K562 (cell line): ENCODE data around the gene CBLIF. TPM values are rescaled to one million over a fixed set of nuclear protein-coding genes. Genes with fewer than 3 reads are reported as not detected.

ENCODE experiments used
- ATAC-seq: fragments of 200-7000 bp; cut with Tn5 transposase; 3 replicates; pipeline ENCODE4 v1.9.1; 2020; ENCODE audit warnings: moderate library complexity
- BruUV-seq: library from RNA; stranded (reverse); fragments of 400-500 nt; replicated peaks from 2 replicates; lab custom pipeline; 2021; lab: Mats Ljungman, UMichigan
- CTCF ChIA-PET: fragments of 300-600 bp; formaldehyde crosslinking; extraction: SDS; loops from one replicate; lab custom pipeline; 2021; ENCODE audit warnings: low intra/inter-chr PET ratio; lab: Yijun Ruan, JAX
- POLR2A ChIA-PET: fragments of 300-600, 350-650 bp; sonication (Branson Sonifier 250); formaldehyde crosslinking; extraction: SDS; loops from one replicate; lab custom pipeline; 2021; ENCODE audit warnings: antibody characterized with exemption, inconsistent platforms; lab: Yijun Ruan, JAX
- DNase-seq, 4 experiments: peaks; one replicate each; pipeline versions ENCODE4 v3.0.0 to v3.0.0-alpha.2; 2011 to 2018; ENCODE audit warnings: low spot score in 3 of 4, mixed read lengths in 3 of 4; ENCODE audit errors: extremely low read depth in 1 of 4
- FAIRE-seq: peaks from 2 replicates; lab custom pipeline; 2011; peaks lifted over from hg19 to GRCh38; lab: Jason Lieb, UNC
- H2AFZ ChIP-seq: 2 replicates; pipeline ENCODE4 v1.6.0; 2011; ENCODE audit warnings: low read depth, low read length, control low read depth, inconsistent platforms
- H3K27ac ChIP-seq: fragments of 200-600 bp; 3 replicates; pipeline ENCODE4 v1.8.0; 2011; ENCODE audit warnings: low read depth, mild to moderate bottlenecking, control low read depth, inconsistent platforms, low read length, moderate library complexity, mixed read lengths; ENCODE audit errors: extremely low read depth
- H3K27me3 ChIP-seq, 2 experiments: fragments of 300-600 bp in 1 of 2; 2 replicates in 1 of 2; 3 replicates in 1 of 2; pipeline versions ENCODE4 v1.6.0 to v1.8.0; 2011; ENCODE audit warnings: inconsistent platforms in 2 of 2, low read length in 2 of 2, mild to moderate bottlenecking in 1 of 2, mixed read lengths in 1 of 2, moderate library complexity in 1 of 2; ENCODE audit not compliant: control insufficient read depth in 2 of 2, insufficient read depth in 2 of 2
- H3K36me3 ChIP-seq: fragments of 300-600 bp; 3 replicates; pipeline ENCODE4 v1.8.0; 2011; ENCODE audit warnings: mild to moderate bottlenecking, low read length, inconsistent platforms; ENCODE audit not compliant: control insufficient read depth, insufficient read depth
- H3K4me1 ChIP-seq, 2 experiments: fragments of 200-600 bp in 1 of 2; replicated peaks in 1 of 2; 2 replicates in 1 of 2; 3 replicates in 1 of 2; pipeline versions ENCODE4 v1.5.1 to v1.8.0; 2011; ENCODE audit warnings: inconsistent platforms in 2 of 2, low read length in 2 of 2, mild to moderate bottlenecking in 1 of 2, mixed read lengths in 1 of 2, moderate library complexity in 1 of 2; ENCODE audit not compliant: control insufficient read depth in 2 of 2, insufficient read depth in 2 of 2
- H3K4me2 ChIP-seq: 2 replicates; pipeline ENCODE4 v1.6.1; 2011; ENCODE audit warnings: low read length, control low read depth, inconsistent platforms, mixed read lengths; ENCODE audit not compliant: insufficient read depth
- H3K4me3 ChIP-seq: fragments of 200-600 bp; sonication (generic), shearing (Covaris generic); 2 replicates; pipeline ENCODE4 v1.5.1; 2016; ENCODE audit warnings: control low read depth, inconsistent platforms
- H3K79me2 ChIP-seq: fragments of 200-600 bp; 3 replicates; pipeline ENCODE4 v1.8.0; 2011; ENCODE audit warnings: low read length, inconsistent platforms; ENCODE audit not compliant: control insufficient read depth, insufficient read depth
- H3K9ac ChIP-seq, 2 experiments: 2 replicates each; pipeline versions ENCODE4 v1.6.0 to v1.6.1; 2011; ENCODE audit warnings: low read depth in 2 of 2, low read length in 2 of 2, control low read depth in 1 of 2, inconsistent platforms in 1 of 2, mild to moderate bottlenecking in 1 of 2, mixed read lengths in 1 of 2; ENCODE audit not compliant: insufficient read depth in 1 of 2
- H3K9me1 ChIP-seq: one replicate; pipeline ENCODE4 v1.6.0; 2011; ENCODE audit warnings: inconsistent platforms, mild to moderate bottlenecking, low read length, moderate library complexity; ENCODE audit not compliant: control insufficient read depth, insufficient read depth
- H3K9me3 ChIP-seq: replicated peaks from 2 replicates; pipeline ENCODE4 v1.5.1; 2011; ENCODE audit warnings: low read depth, low read length, inconsistent platforms; ENCODE audit not compliant: control insufficient read depth, insufficient read depth
- H4K20me1 ChIP-seq: replicated peaks from 2 replicates; pipeline ENCODE4 v1.6.1; 2011; ENCODE audit warnings: low read length, inconsistent platforms, mixed read lengths; ENCODE audit not compliant: control insufficient read depth, insufficient read depth
- ATF7 ChIP-seq: fragments of 450-650 bp; IDR thresholded peaks from 2 replicates; pipeline ENCODE4 v1.7.1; 2014; ENCODE audit warnings: mild to moderate bottlenecking, moderate library complexity
- CTBP1 ChIP-seq: fragments of 450-650 bp; IDR thresholded peaks from 2 replicates; pipeline ENCODE4 v1.6.1; 2016; ENCODE audit warnings: borderline replicate concordance
- HDAC8 ChIP-seq: fragments of 450-650 bp; IDR thresholded peaks from 2 replicates; pipeline ENCODE4 v1.6.1; 2016; ENCODE audit warnings: mild to moderate bottlenecking, missing genetic modification characterization, moderate library complexity, missing compliant biosample characterization
- MTA1 ChIP-seq: fragments of 450-650 bp; IDR thresholded peaks from 2 replicates; pipeline ENCODE4 v1.6.1; 2017; ENCODE audit warnings: borderline replicate concordance
- RREB1 ChIP-seq: fragments of 250-450 bp; sonication (Bioruptor Pico); IDR thresholded peaks from 2 replicates; pipeline ENCODE4 v1.4.0; 2020
- SMAD3 ChIP-seq: fragments of 450-650 bp; formaldehyde crosslinking; conservative IDR thresholded peaks from 2 replicates; pipeline ENCODE4 v1.4.0; 2020; ENCODE audit warnings: mild to moderate bottlenecking
- ZNF561 ChIP-seq: fragments of 450-650 bp; formaldehyde crosslinking; conservative IDR thresholded peaks from 2 replicates; pipeline ENCODE4 v1.4.0; 2020; ENCODE audit warnings: mild to moderate bottlenecking, moderate library complexity
- WGBS: fragments of 100-300 bp; shearing (Covaris generic); methylation state at CpG from one replicate; pipeline ENCODE4 v1.1.6; 2016; ENCODE audit warnings: low coverage, mixed read lengths; ENCODE audit not compliant: insufficient coverage; ENCODE audit errors: missing lambda C conversion rate; 5-methylcytosine and 5-hydroxymethylcytosine counted together
- in situ Hi-C: fragments of 300-500 bp; cut with MboI; formaldehyde crosslinking; loops from 4 replicates; pipeline ENCODE4 v1.15.0; 2018; ENCODE audit warnings: inconsistent platforms, mixed read lengths
- intact Hi-C: fragments of 100-400 bp; cut with micrococcal nuclease; formaldehyde crosslinking; loops from 2 replicates; pipeline ENCODE4 v1.14.2; 2022
- polyA plus RNA-seq, 8 experiments: library from polyadenylated mRNA; depleted of rRNA in 4 of 8; stranded (reverse) in 5 of 8; unstranded in 3 of 8; fragments of >200 nt; fragmentation: Nextera tagmentation in 2 of 8; fragmentation: Illumina TruSeq in 1 of 8; extraction: Ambion mirVana in 2 of 8; extraction: Trizol in 1 of 8; gene quantifications; 2 replicates each; pipeline versions ENCODE4 v1.2.1 to v1.2.3, GENCODE V29; 2011 to 2014; ENCODE audit warnings: inconsistent platforms in 1 of 8, missing spikeins in 1 of 8
- total RNA-seq, 7 experiments: library from RNA; depleted of rRNA in 6 of 7; stranded (reverse); fragments of >200 nt in 6 of 7; fragmentation: Illumina TruSeq in 2 of 7; extraction: Trizol in 2 of 7; gene quantifications; 2 replicates each; pipeline versions ENCODE4 v1.2.1 to v1.2.3, GENCODE V29; 2011 to 2021; ENCODE audit warnings: low replicate concordance in 1 of 7
- TF ChIP-seq, protein P1 (sequence below): fragments of 250-450 bp; sonication (Bioruptor Pico); IDR thresholded peaks from 2 replicates; pipeline ENCODE4 v1.5.0; 2020; ENCODE audit warnings: mild to moderate bottlenecking, borderline replicate concordance
- TF ChIP-seq, protein P2 (sequence below), 2 experiments: fragments of 450-650 bp; IDR thresholded peaks; 2 replicates each; pipeline ENCODE4 v1.6.1; 2016
- TF ChIP-seq, protein P3 (sequence below): fragments of 450-650 bp; formaldehyde crosslinking; IDR thresholded peaks from 2 replicates; pipeline ENCODE4 v1.4.0; 2020; ENCODE audit warnings: mild to moderate bottlenecking, moderate library complexity

The CBLIF gene
- total and polyA plus RNA-seq, 9 of the 15 experiments (the other 6 are each of a cell fraction or from before 2014, with no cell fraction given): 0.07 to 0.83 (median 0.54) TPM

DNA sequence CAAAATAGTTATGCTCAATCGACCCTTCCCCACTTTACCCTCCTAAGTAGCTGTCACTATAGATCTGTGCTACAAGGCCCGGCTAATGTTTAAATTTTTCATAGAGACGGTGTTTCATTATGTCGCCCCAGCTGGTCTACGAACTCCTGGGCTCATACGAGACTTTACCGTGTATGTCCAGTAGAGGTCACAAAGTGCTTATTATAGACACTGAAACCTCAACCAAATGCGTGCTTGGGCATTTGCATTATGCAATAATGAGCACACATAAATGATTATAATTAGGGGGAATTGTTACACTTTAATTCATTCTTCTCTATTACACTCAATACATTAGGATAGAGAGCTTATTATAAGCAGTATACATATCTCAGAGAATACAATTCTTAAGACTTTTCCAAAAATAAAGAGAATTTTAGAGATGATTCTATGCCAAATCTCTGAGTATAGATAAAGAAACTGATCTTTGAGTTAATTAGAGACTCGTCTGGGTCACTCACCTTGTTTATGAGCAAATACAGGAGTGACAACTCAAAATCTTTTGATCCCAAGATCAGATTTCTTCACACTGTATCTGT, 22.2 kb downstream of the CBLIF start:
- Histone ChIP-seq H3K4me1 (peaks cover 0 to 2% of the 10 kb centered on the region in 2 experiments; a peak in 2 of 5 replicates), H3K9me1 (no peaks in the 10 kb centered on the region), H3K4me3 (no peak overlapping the region), H3K79me2 (no peaks in the 10 kb centered on the region), H3K27me3 (no peaks in the 10 kb centered on the region), H3K36me3 (no peaks in the 10 kb centered on the region), H3K27ac (no peak overlapping the region; the same call in 2 of the 3 replicates), H3K9ac (peak overlapping the region in 1 of 2 experiments; percentile 11; a peak in 1 of 4 replicates), H2AFZ (peak overlapping the region; percentile 85), H4K20me1 (no peaks in the 10 kb centered on the region), H3K4me2 (no peak overlapping the region), H3K9me3 (peaks cover 5% of the 10 kb centered on the region; the same call in 1 of the 2 replicates)
- FAIRE-seq: peak; percentile 91
- 1% methylated on average over 9 of the region's 9 CpGs for WGBS
- CTCF ChIA-PET: interaction anchor here (0.6 to 2.6 kb wide), 5 partner anchors 95 to 428 kb away, joined by 3 to 17 read pairs (median 14); no protein-coding TSS in a partner anchor
- peak; percentile 42 to 86 (median 52) for DNase-seq
- in situ Hi-C loops (loop anchor here (5.0 to 10.0 kb wide), 3 partner anchors 94 to 432 kb away; no protein-coding TSS in a partner anchor), intact Hi-C loops (loop anchor here (1.0 to 10.0 kb wide), 5 partner anchors 96 to 792 kb away; no protein-coding TSS in a partner anchor)
- ATAC-seq: peak; percentile 96
- POLR2A ChIA-PET: no interaction called here
- BruUV-seq: no TSS peak
- TF ChIP-seq SMAD3 (no peak), HDAC8 (tag) (no peak), ATF7 (peak; percentile 80), MTA1 (no peak), RREB1 (CRISPR knock-in tag) (no peak), CTBP1 (no peak), ZNF561 (no peak)
- TF ChIP-seq, protein P1, sequence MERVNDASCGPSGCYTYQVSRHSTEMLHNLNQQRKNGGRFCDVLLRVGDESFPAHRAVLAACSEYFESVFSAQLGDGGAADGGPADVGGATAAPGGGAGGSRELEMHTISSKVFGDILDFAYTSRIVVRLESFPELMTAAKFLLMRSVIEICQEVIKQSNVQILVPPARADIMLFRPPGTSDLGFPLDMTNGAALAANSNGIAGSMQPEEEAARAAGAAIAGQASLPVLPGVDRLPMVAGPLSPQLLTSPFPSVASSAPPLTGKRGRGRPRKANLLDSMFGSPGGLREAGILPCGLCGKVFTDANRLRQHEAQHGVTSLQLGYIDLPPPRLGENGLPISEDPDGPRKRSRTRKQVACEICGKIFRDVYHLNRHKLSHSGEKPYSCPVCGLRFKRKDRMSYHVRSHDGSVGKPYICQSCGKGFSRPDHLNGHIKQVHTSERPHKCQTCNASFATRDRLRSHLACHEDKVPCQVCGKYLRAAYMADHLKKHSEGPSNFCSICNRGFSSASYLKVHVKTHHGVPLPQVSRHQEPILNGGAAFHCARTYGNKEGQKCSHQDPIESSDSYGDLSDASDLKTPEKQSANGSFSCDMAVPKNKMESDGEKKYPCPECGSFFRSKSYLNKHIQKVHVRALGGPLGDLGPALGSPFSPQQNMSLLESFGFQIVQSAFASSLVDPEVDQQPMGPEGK (CRISPR knock-in tag): no peak
- TF ChIP-seq, protein P2, sequence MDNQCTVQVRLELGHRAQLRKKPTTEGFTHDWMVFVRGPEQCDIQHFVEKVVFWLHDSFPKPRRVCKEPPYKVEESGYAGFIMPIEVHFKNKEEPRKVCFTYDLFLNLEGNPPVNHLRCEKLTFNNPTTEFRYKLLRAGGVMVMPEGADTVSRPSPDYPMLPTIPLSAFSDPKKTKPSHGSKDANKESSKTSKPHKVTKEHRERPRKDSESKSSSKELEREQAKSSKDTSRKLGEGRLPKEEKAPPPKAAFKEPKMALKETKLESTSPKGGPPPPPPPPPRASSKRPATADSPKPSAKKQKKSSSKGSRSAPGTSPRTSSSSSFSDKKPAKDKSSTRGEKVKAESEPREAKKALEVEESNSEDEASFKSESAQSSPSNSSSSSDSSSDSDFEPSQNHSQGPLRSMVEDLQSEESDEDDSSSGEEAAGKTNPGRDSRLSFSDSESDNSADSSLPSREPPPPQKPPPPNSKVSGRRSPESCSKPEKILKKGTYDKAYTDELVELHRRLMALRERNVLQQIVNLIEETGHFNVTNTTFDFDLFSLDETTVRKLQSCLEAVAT (IDR thresholded peaks at IDR 0.05): no peak
- TF ChIP-seq, protein P3, sequence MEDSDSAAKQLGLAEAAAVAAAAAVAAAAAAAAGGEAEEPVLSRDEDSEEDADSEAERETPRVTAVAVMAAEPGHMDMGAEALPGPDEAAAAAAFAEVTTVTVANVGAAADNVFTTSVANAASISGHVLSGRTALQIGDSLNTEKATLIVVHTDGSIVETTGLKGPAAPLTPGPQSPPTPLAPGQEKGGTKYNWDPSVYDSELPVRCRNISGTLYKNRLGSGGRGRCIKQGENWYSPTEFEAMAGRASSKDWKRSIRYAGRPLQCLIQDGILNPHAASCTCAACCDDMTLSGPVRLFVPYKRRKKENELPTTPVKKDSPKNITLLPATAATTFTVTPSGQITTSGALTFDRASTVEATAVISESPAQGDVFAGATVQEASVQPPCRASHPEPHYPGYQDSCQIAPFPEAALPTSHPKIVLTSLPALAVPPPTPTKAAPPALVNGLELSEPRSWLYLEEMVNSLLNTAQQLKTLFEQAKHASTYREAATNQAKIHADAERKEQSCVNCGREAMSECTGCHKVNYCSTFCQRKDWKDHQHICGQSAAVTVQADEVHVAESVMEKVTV: peak; percentile 86
